T-helper 1 cell treated with Interleukin-12 subunit alpha and Interleukin-12 subunit beta and Interleukin-4 antibody, amounts not matched to agents 30 μg/mL and 1 μg/mL, for 36 hours (primary cell): ENCODE measurements around the gene HOXA5.

Source experiments
- H3K27ac Mint-ChIP-seq: one replicate; pipeline ENCODE4 v1.8.0; 2021; ENCODE audit warnings: mild to moderate bottlenecking, mixed read lengths
- H3K27me3 Mint-ChIP-seq: one replicate; pipeline ENCODE4 v1.8.0; 2021; ENCODE audit warnings: low read depth, mixed read lengths
- H3K36me3 Mint-ChIP-seq: one replicate; pipeline ENCODE4 v1.8.0; 2021; ENCODE audit warnings: low read depth, mixed read lengths
- H3K4me1 Mint-ChIP-seq: one replicate; pipeline ENCODE4 v1.8.0; 2021; ENCODE audit warnings: low read depth, mixed read lengths
- H3K4me3 Mint-ChIP-seq: one replicate; pipeline ENCODE4 v1.8.0; 2021; ENCODE audit warnings: mild to moderate bottlenecking, moderate library complexity, mixed read lengths
- H3K9me3 Mint-ChIP-seq: one replicate; pipeline ENCODE4 v1.8.0; 2021; ENCODE audit warnings: mixed read lengths

Gene HOXA5

GRCh38 chr7:27123477-27124053 is 19.9 kb downstream of the HOXA5 start:
- H3K9me3 Mint-ChIP-seq = no peaks in the 10 kb centered on the region
- H3K27me3 Mint-ChIP-seq = peaks cover 40% of the 10 kb centered on the region
- no peaks in the 10 kb centered on the region for H3K36me3 Mint-ChIP-seq
- H3K4me1 Mint-ChIP-seq = no peaks in the 10 kb centered on the region
- no peak overlapping the region for H3K27ac Mint-ChIP-seq
- H3K4me3 Mint-ChIP-seq = no peak overlapping the region

- H3K36me3 Mint-ChIP-seq = no peaks in the 10 kb centered on the region
- peaks cover 35% of the 10 kb centered on the region for H3K27me3 Mint-ChIP-seq
- no peaks in the 10 kb centered on the region for H3K4me1 Mint-ChIP-seq
- no peaks in the 10 kb centered on the region for H3K9me3 Mint-ChIP-seq
- no peak overlapping the region for H3K27ac Mint-ChIP-seq
- H3K4me3 Mint-ChIP-seq = no peak overlapping the region
These were observed 20.4 kb downstream of the HOXA5 start for GRCh38 chr7:27123007-27123476.

GRCh38 chr7:27122077-27122910 is 21.2 kb downstream of the HOXA5 start:
- H3K4me3 Mint-ChIP-seq = no peak overlapping the region
- H3K36me3 Mint-ChIP-seq = no peaks in the 10 kb centered on the region
- no peaks in the 10 kb centered on the region for H3K9me3 Mint-ChIP-seq
- no peaks in the 10 kb centered on the region for H3K4me1 Mint-ChIP-seq
- H3K27me3 Mint-ChIP-seq = peaks cover 27% of the 10 kb centered on the region
- H3K27ac Mint-ChIP-seq = no peak overlapping the region

GRCh38 chr7:27121684-27122076 is 21.8 kb downstream of the HOXA5 start:
- no peak overlapping the region for H3K4me3 Mint-ChIP-seq
- no peaks in the 10 kb centered on the region for H3K9me3 Mint-ChIP-seq
- no peak overlapping the region for H3K27ac Mint-ChIP-seq
- no peaks in the 10 kb centered on the region for H3K4me1 Mint-ChIP-seq
- H3K36me3 Mint-ChIP-seq = no peaks in the 10 kb centered on the region
- peaks cover 21% of the 10 kb centered on the region for H3K27me3 Mint-ChIP-seq

- no peak overlapping the region for H3K27ac Mint-ChIP-seq
These were observed 24.0 kb downstream of the HOXA5 start for GRCh38 chr7:27119412-27119911.

GRCh38 chr7:27118580-27118979 is 24.9 kb downstream of the HOXA5 start:
- H3K36me3 Mint-ChIP-seq = no peaks in the 10 kb centered on the region
- no peak overlapping the region for H3K27ac Mint-ChIP-seq
- H3K27me3 Mint-ChIP-seq = peaks cover 7% of the 10 kb centered on the region
- no peaks in the 10 kb centered on the region for H3K9me3 Mint-ChIP-seq
- no peak overlapping the region for H3K4me3 Mint-ChIP-seq
- no peaks in the 10 kb centered on the region for H3K4me1 Mint-ChIP-seq

More at GRCh38 chr7:27119412-27119911, 24.0 kb downstream of the HOXA5 start:
- H3K4me1 Mint-ChIP-seq = no peaks in the 10 kb centered on the region
- H3K36me3 Mint-ChIP-seq = no peaks in the 10 kb centered on the region
- H3K9me3 Mint-ChIP-seq = no peaks in the 10 kb centered on the region
- no peak overlapping the region for H3K4me3 Mint-ChIP-seq
- H3K27me3 Mint-ChIP-seq = peaks cover 7% of the 10 kb centered on the region

- Mint-ChIP-seq H3K9me3 (no peaks in the 10 kb centered on the region), H3K27me3 (peaks cover 7% of the 10 kb centered on the region), H3K4me1 (no peaks in the 10 kb centered on the region), H3K4me3 (no peak overlapping the region), H3K36me3 (no peaks in the 10 kb centered on the region), H3K27ac (no peak overlapping the region)
These were observed 25.5 kb downstream of the HOXA5 start for GRCh38 chr7:27117887-27118491.

- H3K9me3 Mint-ChIP-seq = no peaks in the 10 kb centered on the region
- peaks cover 7% of the 10 kb centered on the region for H3K27me3 Mint-ChIP-seq
- H3K36me3 Mint-ChIP-seq = no peaks in the 10 kb centered on the region
- H3K4me1 Mint-ChIP-seq = no peaks in the 10 kb centered on the region
- H3K27ac Mint-ChIP-seq = no peak overlapping the region
- H3K4me3 Mint-ChIP-seq = no peak overlapping the region
These were observed 26.3 kb downstream of the HOXA5 start for GRCh38 chr7:27116962-27117886.

GRCh38 chr7:27116031-27116961 is 27.2 kb downstream of the HOXA5 start:
- Mint-ChIP-seq H3K9me3 (no peaks in the 10 kb centered on the region), H3K36me3 (no peaks in the 10 kb centered on the region), H3K27me3 (peaks cover 11% of the 10 kb centered on the region), H3K4me3 (no peak overlapping the region), H3K4me1 (no peaks in the 10 kb centered on the region), H3K27ac (no peak overlapping the region)

GRCh38 chr7:27115221-27116026 is 28.1 kb downstream of the HOXA5 start:
- no peaks in the 10 kb centered on the region for H3K36me3 Mint-ChIP-seq

GRCh38 chr7:27114881-27115220 is 28.6 kb downstream of the HOXA5 start:
- no peaks in the 10 kb centered on the region for H3K36me3 Mint-ChIP-seq
- H3K4me3 Mint-ChIP-seq = no peak overlapping the region
- no peaks in the 10 kb centered on the region for H3K9me3 Mint-ChIP-seq
- no peak overlapping the region for H3K27ac Mint-ChIP-seq
- H3K4me1 Mint-ChIP-seq = no peaks in the 10 kb centered on the region
- H3K27me3 Mint-ChIP-seq = peaks cover 11% of the 10 kb centered on the region

More at GRCh38 chr7:27115221-27116026, 28.1 kb downstream of the HOXA5 start:
- H3K27me3 Mint-ChIP-seq = peaks cover 11% of the 10 kb centered on the region
- H3K4me3 Mint-ChIP-seq = no peak overlapping the region
- no peaks in the 10 kb centered on the region for H3K9me3 Mint-ChIP-seq
- H3K4me1 Mint-ChIP-seq = no peaks in the 10 kb centered on the region
- no peak overlapping the region for H3K27ac Mint-ChIP-seq

- Mint-ChIP-seq H3K9me3 (no peaks in the 10 kb centered on the region), H3K27ac (no peak overlapping the region), H3K4me3 (no peak overlapping the region), H3K36me3 (no peaks in the 10 kb centered on the region), H3K27me3 (peaks cover 7% of the 10 kb centered on the region), H3K4me1 (no peaks in the 10 kb centered on the region)
These were observed 29.3 kb downstream of the HOXA5 start for GRCh38 chr7:27113991-27114769.
